Small intestine (tissue), 7 donors: Measurements from ENCODE around the gene SUPT20H. TPM values are rescaled to one million over a fixed set of nuclear protein-coding genes. Genes with fewer than 3 reads are reported as not detected.
A peak's percentile ranks its signal among the peaks of the same experiment; 100 is the strongest.

Experiments
- DNase-seq, 2 donors: peaks; one replicate each; pipeline versions ENCODE4 v3.0.0 to v3.0.0-alpha.2; 2013
- FAIRE-seq: peaks from 2 replicates; lab custom pipeline; 2012; peaks lifted over from hg19 to GRCh38; lab: Jason Lieb, UNC
- H3K27ac ChIP-seq, 3 donors: one replicate each; pipeline ENCODE4 v1.5.1; 2013; ENCODE audit warnings: low read length in 2 of 3, mild to moderate bottlenecking in 2 of 3, control low read depth in 1 of 3, inconsistent platforms in 1 of 3, low read depth in 1 of 3, moderate library complexity in 1 of 3
- H3K27me3 ChIP-seq, 3 donors: one replicate each; pipeline ENCODE4 v1.6.1; 2013; ENCODE audit warnings: low read length in 3 of 3, inconsistent platforms in 1 of 3; ENCODE audit not compliant: control insufficient read depth in 3 of 3, insufficient read depth in 3 of 3
- H3K36me3 ChIP-seq, 3 donors: one replicate each; pipeline ENCODE4 v1.6.1; 2013; ENCODE audit warnings: low read length in 3 of 3, inconsistent platforms in 1 of 3, low read depth in 1 of 3, mild to moderate bottlenecking in 1 of 3, moderate library complexity in 1 of 3; ENCODE audit not compliant: control insufficient read depth in 3 of 3, insufficient read depth in 2 of 3
- H3K4me1 ChIP-seq, 3 donors: one replicate each; pipeline ENCODE4 v1.6.1; 2013; ENCODE audit warnings: low read length in 2 of 3, inconsistent platforms in 1 of 3, low read depth in 1 of 3, mild to moderate bottlenecking in 1 of 3, moderate library complexity in 1 of 3; ENCODE audit not compliant: control insufficient read depth in 3 of 3, insufficient read depth in 2 of 3
- H3K4me3 ChIP-seq, 3 donors: one replicate each; pipeline ENCODE4 v1.5.1; 2013; ENCODE audit warnings: low read length in 3 of 3, control low read depth in 1 of 3, inconsistent platforms in 1 of 3, low read depth in 1 of 3, mild to moderate bottlenecking in 1 of 3, moderate library complexity in 1 of 3
- H3K9me3 ChIP-seq, 2 donors: one replicate each; pipeline ENCODE4 v1.6.1; 2013; ENCODE audit warnings: low read depth in 1 of 2, low read length in 1 of 2; ENCODE audit not compliant: control insufficient read depth in 2 of 2, insufficient read depth in 1 of 2
- WGBS, 3 donors: extraction: QIAGEN DNeasy Blood & Tissue Kit; methylation state at CpG; one replicate each; pipeline ENCODE4 v1.1.7; 2013; 5-methylcytosine and 5-hydroxymethylcytosine counted together
- polyA plus RNA-seq, 4 donors: library from polyadenylated mRNA; stranded (reverse) in 3 of 4; unstranded in 1 of 4; fragments of 200-250 nt in 3 of 4; fragments of 120-200 nt in 1 of 4; gene quantifications; one replicate each; pipeline versions ENCODE4 v1.2.1 to v1.2.3, GENCODE V29; 2013
- donor health status: healthy with polysubstance abuse.
- donor health status: control.
- donor health status: control.
- donor health status: Bipolar disorder and iron deficiency.
- donor health status: healthy.

The SUPT20H gene
- polyA plus RNA-seq, 4 donors = 20.0 to 64.1 (median 20.4) TPM

- H3K4me1 ChIP-seq = no peaks in the 10 kb centered on the region
- FAIRE-seq (no peak), DNase-seq (no peak)
- peaks cover 5 to 26% (median 14%) of the 10 kb centered on the region in 3 donors for H3K36me3 ChIP-seq
- no peaks in the 10 kb centered on the region for H3K9me3 ChIP-seq
- no peak overlapping the region for H3K27ac ChIP-seq
- no peaks in the 10 kb centered on the region for H3K27me3 ChIP-seq
- no peak overlapping the region for H3K4me3 ChIP-seq
Measured at GRCh38 chr13:37040789-37041188, 18.7 kb downstream of the SUPT20H start.

GRCh38 chr13:37039896-37040295 lies 19.6 kb downstream of the SUPT20H start:
- Histone ChIP-seq H3K9me3 (no peaks in the 10 kb centered on the region), H3K4me3 (no peak overlapping the region), H3K4me1 (no peaks in the 10 kb centered on the region), H3K27me3 (no peaks in the 10 kb centered on the region), H3K27ac (no peak overlapping the region), H3K36me3 (peaks cover 8 to 28% (median 19%) of the 10 kb centered on the region in 3 donors)
- no peak for FAIRE-seq
- no peak for DNase-seq

- Histone ChIP-seq H3K27me3 (no peaks in the 10 kb centered on the region), H3K27ac (no peak overlapping the region), H3K4me3 (no peak overlapping the region), H3K9me3 (no peaks in the 10 kb centered on the region), H3K4me1 (no peaks in the 10 kb centered on the region), H3K36me3 (peaks cover 8 to 34% (median 21%) of the 10 kb centered on the region in 3 donors)
- WGBS, 3 donors = 97 to 98% (median 97%) methylated on average over 3 of the region's 3 CpGs
- no peak for FAIRE-seq
- peak in 1 of 2 donors; percentile 24 for DNase-seq
Measured at GRCh38 chr13:37037241-37037640, 22.2 kb downstream of the SUPT20H start.

GRCh38 chr13:37029617-37030016 lies 29.9 kb downstream of the SUPT20H start:
- no peak for FAIRE-seq

GRCh38 chr13:37027639-37028038 lies 31.8 kb downstream of the SUPT20H start:
- Histone ChIP-seq H3K27me3 (no peaks in the 10 kb centered on the region), H3K4me3 (no peak overlapping the region), H3K36me3 (peaks cover 8 to 12% (median 10%) of the 10 kb centered on the region in 3 donors), H3K9me3 (no peaks in the 10 kb centered on the region), H3K27ac (no peak overlapping the region), H3K4me1 (no peaks in the 10 kb centered on the region)
- 17 to 69% (median 38%) methylated on average over 2 of the region's 2 CpGs for WGBS, 3 donors
- peak; percentile 7 to 15 for DNase-seq
- no peak for FAIRE-seq

More at GRCh38 chr13:37029617-37030016, 29.9 kb downstream of the SUPT20H start:
- H3K27ac ChIP-seq = no peak overlapping the region
- H3K4me3 ChIP-seq = no peak overlapping the region
- WGBS, 3 donors = 89 to 95% (median 95%) methylated on average over 4 of the region's 4 CpGs
- H3K4me1 ChIP-seq = no peaks in the 10 kb centered on the region
- H3K27me3 ChIP-seq = no peaks in the 10 kb centered on the region
- peaks cover 6 to 18% (median 14%) of the 10 kb centered on the region in 3 donors for H3K36me3 ChIP-seq
- H3K9me3 ChIP-seq = no peaks in the 10 kb centered on the region
- no peak for DNase-seq

GRCh38 chr13:37026771-37027170 lies 32.7 kb downstream of the SUPT20H start:
- Histone ChIP-seq H3K27me3 (no peaks in the 10 kb centered on the region), H3K4me3 (no peak overlapping the region), H3K4me1 (no peaks in the 10 kb centered on the region), H3K36me3 (peaks cover 7 to 13% (median 12%) of the 10 kb centered on the region in 3 donors), H3K9me3 (no peaks in the 10 kb centered on the region), H3K27ac (no peak overlapping the region)
- FAIRE-seq (no peak), DNase-seq (no peak)
- 97 to 98% (median 97%) methylated on average over 1 of the region's 1 CpG for WGBS, 3 donors

- WGBS, 3 donors = 80 to 88% (median 82%) methylated on average over 1 of the region's 1 CpG
- DNase-seq = no peak
- H3K27me3 ChIP-seq = no peaks in the 10 kb centered on the region
- FAIRE-seq = no peak
- H3K4me1 ChIP-seq = no peaks in the 10 kb centered on the region
- H3K27ac ChIP-seq = no peak overlapping the region
- no peak overlapping the region for H3K4me3 ChIP-seq
- H3K9me3 ChIP-seq = no peaks in the 10 kb centered on the region
- H3K36me3 ChIP-seq = peaks cover 10 to 14% (median 13%) of the 10 kb centered on the region in 3 donors
Measured at GRCh38 chr13:37023871-37024270, 35.6 kb downstream of the SUPT20H start.

- 84 to 92% (median 87%) methylated on average over 1 of the region's 1 CpG for WGBS, 3 donors
- FAIRE-seq = no peak
- Histone ChIP-seq H3K27ac (no peak overlapping the region), H3K36me3 (peaks cover 7 to 14% (median 10%) of the 10 kb centered on the region in 3 donors), H3K27me3 (no peaks in the 10 kb centered on the region), H3K4me3 (no peak overlapping the region), H3K9me3 (no peaks in the 10 kb centered on the region), H3K4me1 (no peaks in the 10 kb centered on the region)
- DNase-seq = no peak
Measured at GRCh38 chr13:37014609-37015008, 44.9 kb downstream of the SUPT20H start.

GRCh38 chr13:37011788-37012187 lies 47.7 kb downstream of the SUPT20H start:
- Histone ChIP-seq H3K4me1 (no peaks in the 10 kb centered on the region), H3K4me3 (no peak overlapping the region), H3K27ac (peak overlapping the region in 1 of 3 donors; percentile 5), H3K36me3 (peaks cover 5 to 15% (median 12%) of the 10 kb centered on the region in 3 donors), H3K27me3 (no peaks in the 10 kb centered on the region), H3K9me3 (no peaks in the 10 kb centered on the region)
- 32 to 54% (median 38%) methylated on average over 2 of the region's 2 CpGs for WGBS, 3 donors
- FAIRE-seq = no peak
- no peak for DNase-seq
